ENCODE data around the gene SPA17. TPM values are rescaled to one million over a fixed set of nuclear protein-coding genes. Genes with fewer than 3 reads are reported as not detected.

The SPA17 gene
- total and polyA plus RNA-seq, 9 of the 15 experiments (the other 6 are each of a cell fraction or from before 2014, with no cell fraction given): 6.0 to 19.5 (median 12.6) TPM

GRCh38 chr11:124644426-124645280 lies 29.1 kb upstream of the SPA17 start (continued):
- TF ChIP-seq, protein P1, sequence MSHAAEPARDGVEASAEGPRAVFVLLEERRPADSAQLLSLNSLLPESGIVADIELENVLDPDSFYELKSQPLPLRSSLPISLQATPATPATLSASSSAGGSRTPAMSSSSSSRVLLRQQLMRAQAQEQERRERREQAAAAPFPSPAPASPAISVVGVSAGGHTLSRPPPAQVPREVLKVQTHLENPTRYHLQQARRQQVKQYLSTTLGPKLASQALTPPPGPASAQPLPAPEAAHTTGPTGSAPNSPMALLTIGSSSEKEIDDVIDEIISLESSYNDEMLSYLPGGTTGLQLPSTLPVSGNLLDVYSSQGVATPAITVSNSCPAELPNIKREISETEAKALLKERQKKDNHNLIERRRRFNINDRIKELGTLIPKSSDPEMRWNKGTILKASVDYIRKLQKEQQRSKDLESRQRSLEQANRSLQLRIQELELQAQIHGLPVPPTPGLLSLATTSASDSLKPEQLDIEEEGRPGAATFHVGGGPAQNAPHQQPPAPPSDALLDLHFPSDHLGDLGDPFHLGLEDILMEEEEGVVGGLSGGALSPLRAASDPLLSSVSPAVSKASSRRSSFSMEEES (CRISPR knock-in tag; IDR thresholded peaks at IDR 0.05): no peak
- TF ChIP-seq BHLHE40 (IDR thresholded peaks at IDR 0.05; ENCODE audit: low read length) (0 out of 2 replicates have a peak, but pooled peaks have one; percentile 19), BMI1 (IDR thresholded peaks at IDR 0.05; ENCODE audit: low read length) (no peak), ZNF445 (CRISPR knock-in tag; IDR thresholded peaks at IDR 0.05; ENCODE audit: low read depth) (no peak), DMBX1 (CRISPR knock-in tag; IDR thresholded peaks at IDR 0.05; ENCODE audit: borderline replicate concordance) (0 out of 2 replicates have a peak, but pooled peaks have one; percentile 26), ZNF134 (CRISPR knock-in tag; conservative IDR thresholded peaks at IDR 0.05) (0 out of 2 replicates have a peak, but pooled peaks have one; percentile 22)
- TF ChIP-seq, protein P2, sequence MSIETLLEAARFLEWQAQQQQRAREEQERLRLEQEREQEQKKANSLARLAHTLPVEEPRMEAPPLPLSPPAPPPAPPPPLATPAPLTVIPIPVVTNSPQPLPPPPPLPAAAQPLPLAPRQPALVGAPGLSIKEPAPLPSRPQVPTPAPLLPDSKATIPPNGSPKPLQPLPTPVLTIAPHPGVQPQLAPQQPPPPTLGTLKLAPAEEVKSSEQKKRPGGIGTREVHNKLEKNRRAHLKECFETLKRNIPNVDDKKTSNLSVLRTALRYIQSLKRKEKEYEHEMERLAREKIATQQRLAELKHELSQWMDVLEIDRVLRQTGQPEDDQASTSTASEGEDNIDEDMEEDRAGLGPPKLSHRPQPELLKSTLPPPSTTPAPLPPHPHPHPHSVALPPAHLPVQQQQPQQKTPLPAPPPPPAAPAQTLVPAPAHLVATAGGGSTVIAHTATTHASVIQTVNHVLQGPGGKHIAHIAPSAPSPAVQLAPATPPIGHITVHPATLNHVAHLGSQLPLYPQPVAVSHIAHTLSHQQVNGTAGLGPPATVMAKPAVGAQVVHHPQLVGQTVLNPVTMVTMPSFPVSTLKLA (conservative IDR thresholded peaks at IDR 0.05): peak in 1 of 2 experiments; percentile 54; a peak in 3 of 4 replicates

All from K562 (cell line).